HG03432 (cell line): ENCODE results near the gene BPTF.
"Not testable (repeated sequence)": the region's sequence is repeated elsewhere in the genome, so short reads cannot be mapped to it uniquely, and the experiment has no call there.

ENCODE experiments used
- ATAC-seq: cut with Tn5 transposase; IDR thresholded peaks from one replicate; pipeline ENCODE4 v1.9.1; 2021; ENCODE audit warnings: mild to moderate bottlenecking, moderate library complexity; ENCODE audit not compliant: unreplicated experiment

Gene BPTF

DNA sequence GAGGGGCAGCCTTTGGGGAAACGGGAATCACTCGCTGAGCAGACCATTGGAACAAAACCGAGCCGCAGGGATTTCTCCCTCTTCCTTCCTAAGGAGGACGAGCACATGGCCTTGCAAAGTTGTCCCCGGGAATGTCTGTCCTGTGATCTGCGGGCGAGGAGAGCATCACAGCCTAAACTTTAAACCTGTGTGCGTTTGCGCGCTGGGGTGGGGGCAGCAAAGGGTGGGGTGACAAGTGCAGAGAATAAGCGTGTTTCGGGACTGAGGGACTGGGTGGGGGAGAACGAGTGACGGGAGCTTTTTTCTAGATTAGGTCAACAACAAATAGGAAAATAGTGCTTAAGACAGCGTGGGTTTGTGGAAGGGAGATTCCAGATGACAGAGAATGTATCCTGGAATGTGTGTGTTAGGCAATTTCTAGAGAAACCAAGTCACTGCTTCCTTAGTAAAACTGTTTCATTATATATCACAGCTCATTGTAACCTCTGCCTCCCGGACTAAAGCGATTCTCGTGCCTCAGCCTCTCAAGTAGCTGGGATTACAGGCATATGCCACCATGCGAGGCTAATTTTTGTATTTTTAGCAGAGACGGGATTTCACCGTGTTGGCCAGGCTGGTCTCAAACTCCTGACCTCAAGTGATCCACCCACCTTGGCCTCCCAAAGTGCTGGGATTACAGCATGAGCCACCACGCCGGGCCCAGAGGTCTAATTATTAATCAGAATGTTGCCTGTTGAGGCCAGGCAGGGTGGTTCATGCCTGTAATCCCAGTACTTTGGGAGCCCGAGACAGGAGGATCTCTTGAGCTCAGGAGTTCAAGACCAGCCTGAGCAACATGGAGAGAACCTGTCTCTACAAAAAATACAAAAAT is 171.2 kb downstream of the BPTF start, which contains the start of gene C17orf58:
Gene C17orf58 (minus strand): TSS at position 169 of the 871 bp plus-strand sequence. CDS start 271 bp downstream, outside the sequence.
- not testable (repeated sequence) for ATAC-seq

DNA sequence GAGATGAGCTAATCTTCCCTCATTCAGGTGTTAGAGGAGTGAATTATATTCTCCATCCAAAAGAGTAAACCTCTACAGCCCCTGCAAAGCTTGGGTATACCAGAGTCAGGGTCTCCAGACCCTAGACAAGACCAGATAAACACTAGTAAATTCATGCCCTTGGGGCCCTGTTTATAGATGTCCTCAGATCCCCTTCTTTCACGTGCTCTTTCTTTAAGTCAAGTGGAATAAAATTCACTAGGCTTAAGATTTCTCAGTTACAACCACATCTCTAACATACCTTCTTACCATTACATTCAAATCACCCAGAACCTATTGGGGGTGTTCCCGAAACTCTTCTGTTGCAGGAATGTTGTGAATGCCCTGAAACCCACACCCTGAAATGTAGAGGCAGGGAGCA is 173.2 kb downstream of the BPTF start:
- no peak for ATAC-seq

GRCh38 chr17:67999291-67999911 is 174.1 kb downstream of the BPTF start:
- ATAC-seq: no peak

- no peak for ATAC-seq
These were observed 178.9 kb downstream of the BPTF start for GRCh38 chr17:68004201-68004600.

GRCh38 chr17:68006797-68007196 is 181.5 kb downstream of the BPTF start:
- ATAC-seq: no peak

DNA sequence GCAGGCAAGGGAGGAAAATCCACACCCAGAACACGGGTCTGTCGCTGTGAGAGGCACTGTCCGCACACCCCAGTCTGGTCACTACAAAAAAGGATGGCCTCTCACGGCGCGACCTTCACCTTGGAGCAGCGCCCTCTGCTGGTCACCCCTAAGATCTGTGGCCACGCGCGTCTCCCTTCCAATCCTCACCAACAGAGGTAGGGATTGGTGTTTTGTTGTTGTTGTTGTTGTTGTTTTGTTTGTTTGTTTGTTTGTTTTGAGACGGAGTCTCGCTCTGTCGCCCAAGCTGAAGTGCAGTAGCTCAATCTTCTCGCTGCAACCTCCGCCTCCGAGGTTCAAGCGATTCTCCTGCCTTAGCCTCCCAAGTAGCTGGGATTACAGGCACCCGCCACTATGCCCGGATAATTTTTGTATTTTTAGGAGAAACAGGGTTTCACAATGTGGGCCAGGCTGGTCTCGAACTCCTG is 185.9 kb downstream of the BPTF start:
- ATAC-seq: peak; percentile 59

DNA sequence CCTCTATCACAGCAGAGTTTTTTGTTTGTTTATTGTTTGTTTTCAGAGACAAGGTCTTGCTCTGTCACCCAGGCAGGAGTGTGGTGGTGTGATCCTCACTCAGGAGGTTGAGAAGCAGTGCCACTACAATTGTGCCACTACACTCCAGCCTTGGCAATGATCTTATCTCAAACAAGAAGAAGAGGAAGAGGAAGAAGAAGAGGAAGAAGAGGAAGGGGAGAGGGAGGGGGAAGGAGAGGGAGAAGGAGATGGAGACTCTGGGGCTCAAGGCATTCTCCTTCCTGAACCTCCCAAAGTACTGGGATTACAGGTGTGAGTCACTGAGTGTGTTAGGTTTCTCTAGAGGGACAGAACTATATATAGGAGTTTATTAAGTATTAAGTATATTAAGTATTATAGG is 188.1 kb downstream of the BPTF start:
- ATAC-seq: no peak

GRCh38 chr17:68015081-68015723 is 189.9 kb downstream of the BPTF start:
- no peak for ATAC-seq

GRCh38 chr17:68016838-68017237 is 191.5 kb downstream of the BPTF start:
- ATAC-seq: no peak

- not testable (repeated sequence) for ATAC-seq
These were observed 193.2 kb downstream of the BPTF start for GRCh38 chr17:68018493-68018892.

GRCh38 chr17:68019336-68019674 is 194.0 kb downstream of the BPTF start:
- no peak for ATAC-seq

DNA sequence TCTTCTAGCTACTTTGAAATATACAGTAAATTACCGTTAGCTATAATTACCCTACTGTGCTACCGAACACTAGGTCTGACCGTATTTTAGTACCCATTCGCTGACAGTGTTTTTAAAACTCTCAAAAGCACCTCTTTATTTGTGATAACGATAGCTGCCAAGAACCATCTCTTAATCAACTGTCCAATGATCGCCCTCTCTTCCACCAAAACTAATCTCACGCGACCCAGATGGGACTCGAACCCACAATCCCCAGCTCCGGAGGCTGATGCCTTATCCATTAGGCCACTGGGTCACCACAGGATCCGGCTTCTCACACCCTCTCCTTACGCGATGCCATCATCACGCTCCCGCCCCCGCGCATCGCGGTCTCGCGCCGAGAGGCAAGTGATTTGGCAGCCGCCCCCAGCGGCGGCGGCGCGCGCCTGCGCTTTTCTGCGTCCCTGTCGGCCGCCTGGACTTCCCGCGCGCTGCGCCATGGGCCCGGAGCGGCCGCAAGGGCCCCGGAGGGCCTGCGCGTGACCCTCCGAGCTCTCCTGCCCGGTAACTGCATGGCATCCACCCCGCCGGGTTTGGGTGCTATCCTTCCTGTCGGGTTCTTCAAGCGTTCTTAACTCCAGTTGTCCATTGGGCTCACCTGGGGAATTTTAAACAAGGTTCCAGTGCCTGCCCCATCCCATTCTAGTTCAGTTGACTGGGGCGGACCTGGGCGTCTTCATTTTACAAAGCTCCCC is 194.5 kb downstream of the BPTF start:
- peak; percentile 94 for ATAC-seq

DNA sequence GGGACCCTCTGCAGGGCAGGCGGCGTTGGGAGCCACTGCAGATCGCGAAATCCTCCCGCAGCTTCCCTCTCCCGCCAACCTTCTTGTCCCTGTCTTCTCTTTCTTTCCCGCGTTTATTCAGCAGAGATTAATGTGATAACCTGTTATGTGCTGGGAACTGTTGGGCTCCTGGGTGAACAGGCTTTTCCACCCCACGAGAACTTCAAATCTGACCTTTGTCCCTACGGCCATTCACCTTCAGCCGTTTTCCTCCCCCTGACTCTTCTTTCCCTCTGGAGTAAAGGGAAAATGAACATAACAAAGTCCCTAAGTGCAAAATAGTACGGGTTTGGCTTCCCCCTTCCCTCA is 195.1 kb downstream of the BPTF start:
- ATAC-seq: peak; percentile 8

DNA sequence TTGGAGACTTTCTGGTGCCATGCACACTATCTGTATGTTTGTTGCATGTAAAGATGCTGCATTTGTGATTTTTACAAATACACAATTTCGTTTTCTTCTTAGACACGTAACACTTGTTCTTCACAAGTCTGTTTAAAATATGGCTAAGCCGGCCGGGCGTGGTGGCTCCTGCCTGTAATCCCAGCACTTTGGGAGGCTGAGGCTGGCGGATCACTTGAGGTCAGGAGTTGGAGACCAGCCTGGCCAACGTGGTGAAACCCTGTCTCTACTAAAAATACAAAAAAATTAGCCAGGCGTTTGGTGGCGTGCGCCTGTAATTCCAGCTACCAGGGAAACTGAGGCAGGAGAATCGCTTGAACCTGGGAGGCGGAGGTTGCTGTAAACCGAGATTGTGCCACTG is 195.5 kb downstream of the BPTF start:
- ATAC-seq: not testable (repeated sequence)

DNA sequence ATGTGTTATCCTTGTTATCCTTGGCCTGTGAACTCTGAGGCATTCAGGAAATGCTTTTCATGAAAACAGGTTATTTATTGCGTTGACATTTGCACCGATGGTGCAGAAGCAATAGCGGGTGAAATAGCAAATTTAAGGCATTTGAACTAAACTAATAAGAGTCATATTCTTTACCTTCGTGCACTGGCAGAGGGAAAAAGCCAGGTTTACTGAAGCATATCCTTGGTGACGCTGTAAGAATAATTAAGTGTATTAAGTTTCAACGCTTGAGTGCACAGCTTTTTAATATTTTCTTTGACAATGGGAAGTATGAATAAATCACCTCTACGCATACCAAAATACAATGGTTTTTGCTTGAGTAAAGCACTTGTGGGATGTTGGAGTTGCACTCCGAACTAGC is 196.7 kb downstream of the BPTF start:
- ATAC-seq: no peak

DNA sequence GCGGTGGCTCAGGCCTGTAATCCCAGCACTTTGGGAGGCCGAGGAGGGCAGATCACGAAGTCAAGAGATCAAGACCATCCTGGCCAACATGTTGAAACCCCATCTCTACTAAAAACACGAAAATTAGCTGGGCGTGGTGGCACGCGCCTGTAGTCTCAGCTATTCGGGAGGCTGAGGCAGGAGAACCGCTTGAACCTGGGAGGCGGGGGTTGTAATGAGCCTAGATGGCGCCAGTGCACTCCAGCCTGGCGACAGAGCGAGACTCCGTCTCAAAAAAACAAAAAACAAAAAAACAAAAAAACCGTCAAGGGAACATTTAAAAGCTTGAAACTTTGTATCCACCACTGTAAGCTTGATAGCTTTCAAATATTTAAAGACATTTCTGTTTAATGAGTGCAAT is 197.2 kb downstream of the BPTF start:
- ATAC-seq: not testable (repeated sequence)

GRCh38 chr17:68029512-68030215 is 204.4 kb downstream of the BPTF start:
- no peak for ATAC-seq
